Hepatocyte (in vitro differentiated cells): ENCODE measurements around the gene SYT14.

Source experiments
- EZH2 ChIP-seq: fragments of 200-600 bp; sonication (generic); IDR thresholded peaks from 2 replicates; pipeline ENCODE4 v1.6.1; 2016; ENCODE audit warnings: antibody characterized with exemption, mild to moderate bottlenecking, borderline replicate concordance
- TF ChIP-seq, protein P1 (sequence below): fragments of 200-600 bp; sonication (generic); IDR thresholded peaks from 2 replicates; pipeline ENCODE4 v1.5.1; 2016; ENCODE audit warnings: antibody characterized with exemption, mild to moderate bottlenecking; ENCODE audit not compliant: poor library complexity

DNA sequence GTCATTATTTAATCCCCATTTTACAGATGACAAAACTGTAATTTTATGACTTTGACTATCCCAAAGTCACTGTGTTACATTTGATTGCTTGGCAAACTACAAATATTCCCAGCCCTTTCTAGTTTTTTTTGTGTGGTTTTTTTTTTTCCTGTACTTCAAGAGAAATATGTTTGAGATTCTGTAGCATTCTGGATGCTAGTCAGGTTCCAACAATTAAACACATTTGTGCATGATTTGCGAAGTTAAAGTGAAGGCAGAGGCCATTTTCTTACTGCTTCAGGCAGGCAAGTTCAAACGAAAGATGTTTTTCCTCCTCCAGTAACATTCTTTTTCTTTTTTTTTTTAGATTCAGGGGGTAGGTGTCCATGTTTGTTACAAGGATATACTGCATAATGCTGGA lies 186.7 kb downstream of the SYT14 start:
- TF ChIP-seq, protein P1, sequence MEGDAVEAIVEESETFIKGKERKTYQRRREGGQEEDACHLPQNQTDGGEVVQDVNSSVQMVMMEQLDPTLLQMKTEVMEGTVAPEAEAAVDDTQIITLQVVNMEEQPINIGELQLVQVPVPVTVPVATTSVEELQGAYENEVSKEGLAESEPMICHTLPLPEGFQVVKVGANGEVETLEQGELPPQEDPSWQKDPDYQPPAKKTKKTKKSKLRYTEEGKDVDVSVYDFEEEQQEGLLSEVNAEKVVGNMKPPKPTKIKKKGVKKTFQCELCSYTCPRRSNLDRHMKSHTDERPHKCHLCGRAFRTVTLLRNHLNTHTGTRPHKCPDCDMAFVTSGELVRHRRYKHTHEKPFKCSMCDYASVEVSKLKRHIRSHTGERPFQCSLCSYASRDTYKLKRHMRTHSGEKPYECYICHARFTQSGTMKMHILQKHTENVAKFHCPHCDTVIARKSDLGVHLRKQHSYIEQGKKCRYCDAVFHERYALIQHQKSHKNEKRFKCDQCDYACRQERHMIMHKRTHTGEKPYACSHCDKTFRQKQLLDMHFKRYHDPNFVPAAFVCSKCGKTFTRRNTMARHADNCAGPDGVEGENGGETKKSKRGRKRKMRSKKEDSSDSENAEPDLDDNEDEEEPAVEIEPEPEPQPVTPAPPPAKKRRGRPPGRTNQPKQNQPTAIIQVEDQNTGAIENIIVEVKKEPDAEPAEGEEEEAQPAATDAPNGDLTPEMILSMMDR, result no peak
- no peak for TF ChIP-seq EZH2
